Pancreas (tissue), 10 donors: ENCODE data around the gene ADAM11. TPM values are rescaled to one million over a fixed set of nuclear protein-coding genes. Genes with fewer than 3 reads are reported as not detected.

ENCODE experiments used
- ATAC-seq, 4 donors: fragments of 200-7000 bp; cut with Tn5 transposase; one replicate each; pipeline versions ENCODE4 v1.8.0 to v1.9.1; 2020; ENCODE audit warnings: mild to moderate bottlenecking in 4 of 4, moderate library complexity in 4 of 4
- DNase-seq, 6 donors: peaks; one replicate each; pipeline ENCODE4 v3.0.0-alpha.2; 2020
- FAIRE-seq: peaks from 2 replicates; lab custom pipeline; 2012; peaks lifted over from hg19 to GRCh38; lab: Jason Lieb, UNC
- H3K27ac ChIP-seq, 4 donors: fragments of 200-600 bp; sonication (generic); 1 replicate in 3 of 4; 2 replicates in 1 of 4; pipeline versions ENCODE4 v1.5.0 to v1.8.0; 2020
- H3K27me3 ChIP-seq, 4 donors: fragments of 200-600 bp; one replicate each; pipeline ENCODE4 v1.8.0; 2021
- H3K36me3 ChIP-seq, 3 donors: fragments of 200-600 bp; sonication (generic) in 1 of 3; one replicate each; pipeline versions ENCODE4 v1.5.0 to v1.8.0; 2020 to 2021
- H3K4me1 ChIP-seq, 3 donors: fragments of 200-600 bp; one replicate each; pipeline ENCODE4 v1.8.0; 2021
- H3K4me3 ChIP-seq, 4 donors: fragments of 200-600 bp; sonication (generic) in 2 of 4; one replicate each; pipeline versions ENCODE4 v1.5.0 to v1.8.0; 2020 to 2021
- H3K9me3 ChIP-seq, 4 donors: fragments of 200-600 bp; one replicate each; pipeline ENCODE4 v1.8.0; 2021
- CTCF ChIP-seq, 4 donors: fragments of 200-600 bp; sonication (generic) in 3 of 4; IDR thresholded peaks; one replicate each; pipeline versions ENCODE4 v1.5.0 to v1.8.0; 2021; ENCODE audit warnings: antibody characterized with exemption in 4 of 4
- WGBS, 2 donors: extraction: QIAGEN DNeasy Blood & Tissue Kit; methylation state at CpG; one replicate each; pipeline ENCODE4 v1.1.7; 2013; 5-methylcytosine and 5-hydroxymethylcytosine counted together
- intact Hi-C, 3 donors: fragments of 100-400 bp; cut with DNase I; formaldehyde crosslinking; loops; one replicate each; pipeline versions ENCODE4 v1.11.1 to v1.14.2; 2022
- polyA plus RNA-seq, 2 donors: library from polyadenylated mRNA; stranded (reverse); fragments of 200-250 nt; gene quantifications; one replicate each; pipeline ENCODE4 v1.2.3, GENCODE V29; 2013
- total RNA-seq, 6 donors: library from RNA; stranded (reverse); fragmentation: NEBNext Ultra II Directional in 4 of 6; extraction: Animal tissue kit (Norgen Biotek cat#: 25700) in 4 of 6; gene quantifications; one replicate each; pipeline versions ENCODE4 v1.2.1 to v1.2.4, GENCODE V29; 2021 to 2023
- donor health status: healthy with polysubstance abuse.
- donor health status: DM: no; HTN: no; CAD: no; lungs with moderate emphysema.
- donor health status: DM: no; HTN: no; CAD: no.
- donor health status: control.
- donor health status: control.
- donor health status: Bipolar disorder and iron deficiency.
- donor health status: DM: yes; HTN: yes; CAD: no.
- donor health status: DM: no; HTN: no; CAD: no.
- donor health status: DM: no; HTN: no; CAD: no.
- donor health status: DM: yes; HTN: yes; CAD: no.

ADAM11 gene
- total and polyA plus RNA-seq, 8 donors: 0.03 to 0.40 (median 0.18) TPM

GRCh38 chr17:44829523-44830358 lies 71.0 kb downstream of the ADAM11 start, which contains the start of gene GJC1:
Gene GJC1, minus strand, starts transcription at chr17:44830287. Its CDS starts 24,470 bp downstream, at chr17:44805817.
- peak within 1 kb of the TSS; percentile 10 to 56 (median 34) for H3K4me3 ChIP-seq
- no peaks in the 10 kb centered on the region for H3K9me3 ChIP-seq
- peaks cover 0 to 4% (median 0%) of the 10 kb centered on the region in 3 donors for H3K4me1 ChIP-seq
- FAIRE-seq (no peak), ATAC-seq (peak in 3 of 4 donors; percentile 12 to 76 (median 50)), DNase-seq (peak in 2 of 6 donors; percentile 63 to 66)
- H3K36me3 ChIP-seq: no peaks in the 10 kb centered on the region
- peak within 1 kb of the TSS in 1 of 4 donors; percentile 30 for H3K27ac ChIP-seq
- H3K27me3 ChIP-seq: peaks cover 4 to 56% (median 12%) of the 10 kb centered on the region in 4 donors
- no peak for TF ChIP-seq CTCF (IDR thresholded peaks at IDR 0.05)
- 2% methylated on average over 71 to 123 of the region's 123 CpGs for whole genome bisulfite sequencing, 2 donors
- intact Hi-C loops: no loop called here

DNA sequence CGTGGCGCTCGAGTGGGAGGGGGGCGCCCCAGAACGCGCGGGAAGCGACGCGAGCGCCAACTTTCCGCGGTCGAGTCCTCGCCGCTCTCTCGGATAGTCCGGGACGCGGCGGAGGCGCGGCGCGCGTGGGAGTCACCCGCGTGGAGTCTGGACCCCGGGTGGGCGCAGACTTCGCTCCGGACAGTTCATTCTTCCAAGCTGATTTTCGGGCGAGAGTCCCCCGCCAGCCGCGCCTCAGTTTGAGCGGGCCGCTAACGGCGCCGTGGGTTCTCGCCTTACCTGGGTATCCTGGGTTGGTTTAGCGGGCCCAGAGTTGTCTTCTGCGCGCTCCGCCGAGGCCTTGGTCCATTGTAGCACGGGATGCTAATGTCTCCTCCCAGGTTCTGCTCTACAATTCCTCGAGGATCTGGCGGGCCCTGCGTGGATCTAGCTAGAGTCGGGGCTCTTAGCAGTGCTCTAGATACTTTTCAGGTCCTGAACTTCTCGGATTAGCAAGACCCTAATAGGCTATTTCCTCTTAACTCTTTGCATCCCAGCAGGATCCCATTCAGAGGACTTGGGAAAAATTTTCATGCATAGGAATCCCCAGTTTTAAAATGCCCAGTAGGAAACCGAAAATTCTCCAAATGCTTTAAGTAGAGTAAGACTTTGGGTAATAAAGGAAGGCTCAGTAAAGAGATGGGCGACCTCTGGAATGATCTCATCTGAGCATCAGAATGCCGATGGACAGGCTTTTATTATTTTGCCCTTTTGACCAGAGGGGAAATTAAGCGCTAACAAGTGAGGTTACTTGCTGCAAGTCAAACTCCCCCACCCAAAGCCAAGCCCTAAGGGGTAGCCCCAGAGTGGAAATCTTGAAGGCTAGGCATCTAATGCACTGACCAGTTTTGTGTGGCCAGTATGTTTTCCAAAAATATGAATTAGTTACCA lies 71.8 kb downstream of the ADAM11 start:
- WGBS, 2 donors: 7 to 9% methylated on average over 49 to 58 of the region's 58 CpGs
- Histone ChIP-seq H3K36me3 (no peaks in the 10 kb centered on the region), H3K27ac (no peak overlapping the region), H3K9me3 (no peaks in the 10 kb centered on the region), H3K27me3 (peaks cover 4 to 51% (median 12%) of the 10 kb centered on the region in 4 donors), H3K4me3 (peak overlapping the region; percentile 10 to 56 (median 34)), H3K4me1 (peaks cover 0 to 4% (median 0%) of the 10 kb centered on the region in 3 donors)
- ATAC-seq (peak in 3 of 4 donors; percentile 43 to 68 (median 58)), DNase-seq (peak in 2 of 6 donors; percentile 49 to 64), FAIRE-seq (no peak)
- no peak for TF ChIP-seq CTCF (IDR thresholded peaks at IDR 0.05)
- intact Hi-C loops: no loop called here

DNA sequence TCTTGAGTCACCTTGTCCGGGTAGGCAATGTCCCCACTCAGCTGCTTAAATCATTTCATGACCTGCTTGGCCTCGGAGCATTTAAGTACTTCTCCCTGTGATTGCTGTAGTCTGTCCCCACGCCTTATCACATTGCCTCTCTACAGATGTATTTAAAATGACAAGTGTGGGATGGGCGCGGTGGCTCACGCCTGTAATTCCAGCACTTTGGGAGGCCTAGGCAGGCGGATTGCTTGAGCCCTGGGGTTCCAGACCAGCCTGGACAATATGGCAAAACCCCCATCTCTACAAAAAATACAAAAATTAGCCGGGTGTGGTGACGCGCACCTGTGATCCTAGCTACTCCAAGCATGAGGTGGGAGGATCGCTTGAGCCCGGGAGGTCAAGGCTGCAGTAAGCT lies 72.6 kb downstream of the ADAM11 start:
- H3K4me3 ChIP-seq: no peak overlapping the region
- no peak for TF ChIP-seq CTCF (IDR thresholded peaks at IDR 0.05)
- no peaks in the 10 kb centered on the region for H3K9me3 ChIP-seq
- H3K27ac ChIP-seq: no peak overlapping the region
- peaks cover 4 to 47% (median 12%) of the 10 kb centered on the region in 4 donors for H3K27me3 ChIP-seq
- intact Hi-C loops: no loop called here
- no peak for FAIRE-seq
- 73 to 90% methylated on average over 12 of the region's 12 CpGs for WGBS, 2 donors
- DNase-seq: no peak
- no peaks in the 10 kb centered on the region for H3K36me3 ChIP-seq
- H3K4me1 ChIP-seq: peaks cover 0 to 4% (median 0%) of the 10 kb centered on the region in 3 donors
- ATAC-seq: no peak

Other genes starting within 250 kb of the ADAM11 start
- gene FZD2, start 201.5 kb upstream of the ADAM11 start, total RNA-seq: 1 to 10 TPM in 3 of 6 donors, under 1 TPM in 3; 0.57 to 3.6 (median 1.3) TPM
- gene FZD2, start 201.5 kb upstream of the ADAM11 start, polyA plus RNA-seq: under 1 TPM; 0.16 to 0.91 TPM
- not detected for gene MEIOC, start 102.5 kb upstream of the ADAM11 start, total RNA-seq
- not detected for gene MEIOC, start 102.5 kb upstream of the ADAM11 start, polyA plus RNA-seq
- gene CCDC43, start 69.2 kb upstream of the ADAM11 start, total RNA-seq: 1 to 10 TPM; 6.7 to 9.9 (median 9.5) TPM
- 1 to 10 TPM; 6.9 to 8.6 TPM for gene CCDC43, start 69.2 kb upstream of the ADAM11 start, polyA plus RNA-seq
- 1 to 10 TPM; 1.0 to 5.0 (median 2.3) TPM for gene DBF4B, start 50.3 kb upstream of the ADAM11 start, total RNA-seq
- 1 to 10 TPM; 3.3 to 5.5 TPM for gene DBF4B, start 50.3 kb upstream of the ADAM11 start, polyA plus RNA-seq
- gene GJC1, start 71.3 kb downstream of the ADAM11 start, total RNA-seq: 1 to 10 TPM in 4 of 6 donors, under 1 TPM in 2; 0.58 to 3.1 (median 1.1) TPM
- 1 to 10 TPM in 1 of 2 donors, under 1 TPM in 1; 0.84 to 2.0 TPM for gene GJC1, start 71.3 kb downstream of the ADAM11 start, polyA plus RNA-seq
- 1 to 10 TPM in 2 of 6 donors, under 1 TPM in 3, not detected in 1; 0.35 to 2.2 (median 0.87) TPM for gene HIGD1B, start 88.9 kb downstream of the ADAM11 start, total RNA-seq
- 10 to 100 TPM in 1 of 2 donors, 1 to 10 TPM in 1; 1.4 to 14.6 TPM for gene HIGD1B, start 88.9 kb downstream of the ADAM11 start, polyA plus RNA-seq
- 10 to 100 TPM; 26.3 to 42.7 (median 38.8) TPM for gene EFTUD2, start 140.5 kb downstream of the ADAM11 start, total RNA-seq
- 10 to 100 TPM; 18.8 to 25.8 TPM for gene EFTUD2, start 140.5 kb downstream of the ADAM11 start, polyA plus RNA-seq
- gene GFAP, start 156.5 kb downstream of the ADAM11 start, total RNA-seq: 1 to 10 TPM in 2 of 6 donors, under 1 TPM in 4; 0.12 to 2.2 (median 0.43) TPM
- 1 to 10 TPM; 1.1 to 2.2 TPM for gene GFAP, start 156.5 kb downstream of the ADAM11 start, polyA plus RNA-seq
- under 1 TPM in 5 of 6 donors, not detected in 1; 0.05 to 0.53 (median 0.22) TPM for gene KIF18B, start 188.8 kb downstream of the ADAM11 start, total RNA-seq
- under 1 TPM; 0.05 to 0.11 TPM for gene KIF18B, start 188.8 kb downstream of the ADAM11 start, polyA plus RNA-seq
- gene C1QL1, start 209.3 kb downstream of the ADAM11 start, total RNA-seq: 1 to 10 TPM in 5 of 6 donors, under 1 TPM in 1; 0.92 to 4.3 (median 2.7) TPM
- gene C1QL1, start 209.3 kb downstream of the ADAM11 start, polyA plus RNA-seq: 10 to 100 TPM; 17.0 to 29.3 TPM